Measurements from ENCODE around the gene TTC8.

The TTC8 gene

DNA sequence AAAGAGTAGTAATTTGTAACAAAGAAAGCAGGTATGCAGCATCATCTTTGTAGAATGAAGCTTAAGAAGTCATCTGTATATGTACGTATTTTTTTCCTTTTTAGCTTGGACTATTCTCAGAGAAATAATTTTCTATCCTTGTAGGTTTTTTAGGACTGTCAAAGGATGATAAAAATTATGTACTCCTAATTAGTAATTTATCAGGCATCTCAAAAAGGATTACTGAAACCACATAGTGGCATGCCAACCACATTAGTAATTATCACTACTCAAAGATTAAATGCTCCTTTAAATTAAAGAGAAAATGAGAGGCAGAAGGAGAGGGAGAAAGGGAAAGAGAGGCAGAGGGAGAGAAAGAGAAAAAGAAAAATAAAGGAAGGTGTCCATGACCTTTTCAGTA lies 17.3 kb downstream of the TTC8 start (continued):
- no peak for TF ChIP-seq ZNF19 (tag by site-specific recombination; IDR thresholded peaks at IDR 0.05; ENCODE audit: low read depth)
- TF ChIP-seq, protein P1, sequence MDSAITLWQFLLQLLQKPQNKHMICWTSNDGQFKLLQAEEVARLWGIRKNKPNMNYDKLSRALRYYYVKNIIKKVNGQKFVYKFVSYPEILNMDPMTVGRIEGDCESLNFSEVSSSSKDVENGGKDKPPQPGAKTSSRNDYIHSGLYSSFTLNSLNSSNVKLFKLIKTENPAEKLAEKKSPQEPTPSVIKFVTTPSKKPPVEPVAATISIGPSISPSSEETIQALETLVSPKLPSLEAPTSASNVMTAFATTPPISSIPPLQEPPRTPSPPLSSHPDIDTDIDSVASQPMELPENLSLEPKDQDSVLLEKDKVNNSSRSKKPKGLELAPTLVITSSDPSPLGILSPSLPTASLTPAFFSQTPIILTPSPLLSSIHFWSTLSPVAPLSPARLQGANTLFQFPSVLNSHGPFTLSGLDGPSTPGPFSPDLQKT (IDR thresholded peaks at IDR 0.05; ENCODE audit: borderline replicate concordance, low read depth, low read length): no peak
- no peak for TF ChIP-seq ZNF433 (tag by site-specific recombination; IDR thresholded peaks at IDR 0.05; ENCODE audit: low read depth)
- no peak for TF ChIP-seq PRDM1 (tag by site-specific recombination; IDR thresholded peaks at IDR 0.05)

DNA sequence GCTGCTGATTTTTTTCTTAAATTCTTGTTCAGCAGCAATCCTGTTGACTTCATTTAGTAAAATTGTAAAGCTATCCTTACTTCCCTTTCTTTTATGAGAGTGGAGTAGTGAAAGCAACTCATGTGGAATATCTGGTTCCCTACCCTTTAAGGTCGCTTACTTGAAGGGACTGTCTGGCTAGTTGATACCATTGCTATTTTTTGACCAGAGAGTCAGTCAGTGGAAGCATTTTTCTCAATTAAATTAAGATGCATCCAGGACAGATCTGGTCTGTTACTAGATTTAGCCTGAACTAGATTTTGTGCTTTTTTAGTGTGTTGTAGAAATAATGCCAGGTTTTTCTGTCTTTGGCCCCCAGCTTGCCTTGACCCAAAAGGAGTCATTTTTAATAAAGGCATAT lies 18.0 kb downstream of the TTC8 start:
- no peak for TF ChIP-seq ZNF48 (tag by site-specific recombination; IDR thresholded peaks at IDR 0.05)
- TF ChIP-seq HOXC10 (CRISPR knock-in tag; IDR thresholded peaks at IDR 0.05): no peak
- no peak for TF ChIP-seq ZNF76 (tag by site-specific recombination; IDR thresholded peaks at IDR 0.05; ENCODE audit: borderline replicate concordance, low read depth)
- TF ChIP-seq ZNF747 (tag by site-specific recombination; IDR thresholded peaks at IDR 0.05): no peak
- TF ChIP-seq ZNF707 (tag by site-specific recombination; IDR thresholded peaks at IDR 0.05): no peak
- TF ChIP-seq ZNF843 (tag by site-specific recombination; IDR thresholded peaks at IDR 0.05): no peak
- TF ChIP-seq, protein P2, sequence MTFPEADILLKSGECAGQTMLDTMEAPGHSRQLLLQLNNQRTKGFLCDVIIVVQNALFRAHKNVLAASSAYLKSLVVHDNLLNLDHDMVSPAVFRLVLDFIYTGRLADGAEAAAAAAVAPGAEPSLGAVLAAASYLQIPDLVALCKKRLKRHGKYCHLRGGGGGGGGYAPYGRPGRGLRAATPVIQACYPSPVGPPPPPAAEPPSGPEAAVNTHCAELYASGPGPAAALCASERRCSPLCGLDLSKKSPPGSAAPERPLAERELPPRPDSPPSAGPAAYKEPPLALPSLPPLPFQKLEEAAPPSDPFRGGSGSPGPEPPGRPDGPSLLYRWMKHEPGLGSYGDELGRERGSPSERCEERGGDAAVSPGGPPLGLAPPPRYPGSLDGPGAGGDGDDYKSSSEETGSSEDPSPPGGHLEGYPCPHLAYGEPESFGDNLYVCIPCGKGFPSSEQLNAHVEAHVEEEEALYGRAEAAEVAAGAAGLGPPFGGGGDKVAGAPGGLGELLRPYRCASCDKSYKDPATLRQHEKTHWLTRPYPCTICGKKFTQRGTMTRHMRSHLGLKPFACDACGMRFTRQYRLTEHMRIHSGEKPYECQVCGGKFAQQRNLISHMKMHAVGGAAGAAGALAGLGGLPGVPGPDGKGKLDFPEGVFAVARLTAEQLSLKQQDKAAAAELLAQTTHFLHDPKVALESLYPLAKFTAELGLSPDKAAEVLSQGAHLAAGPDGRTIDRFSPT (tag by site-specific recombination; IDR thresholded peaks at IDR 0.05): no peak
- no peak for TF ChIP-seq ZNF629 (tag by site-specific recombination; IDR thresholded peaks at IDR 0.05)
- TF ChIP-seq ZNF138 (tag by site-specific recombination; IDR thresholded peaks at IDR 0.05; ENCODE audit: borderline replicate concordance): no peak
- TF ChIP-seq, protein P3, sequence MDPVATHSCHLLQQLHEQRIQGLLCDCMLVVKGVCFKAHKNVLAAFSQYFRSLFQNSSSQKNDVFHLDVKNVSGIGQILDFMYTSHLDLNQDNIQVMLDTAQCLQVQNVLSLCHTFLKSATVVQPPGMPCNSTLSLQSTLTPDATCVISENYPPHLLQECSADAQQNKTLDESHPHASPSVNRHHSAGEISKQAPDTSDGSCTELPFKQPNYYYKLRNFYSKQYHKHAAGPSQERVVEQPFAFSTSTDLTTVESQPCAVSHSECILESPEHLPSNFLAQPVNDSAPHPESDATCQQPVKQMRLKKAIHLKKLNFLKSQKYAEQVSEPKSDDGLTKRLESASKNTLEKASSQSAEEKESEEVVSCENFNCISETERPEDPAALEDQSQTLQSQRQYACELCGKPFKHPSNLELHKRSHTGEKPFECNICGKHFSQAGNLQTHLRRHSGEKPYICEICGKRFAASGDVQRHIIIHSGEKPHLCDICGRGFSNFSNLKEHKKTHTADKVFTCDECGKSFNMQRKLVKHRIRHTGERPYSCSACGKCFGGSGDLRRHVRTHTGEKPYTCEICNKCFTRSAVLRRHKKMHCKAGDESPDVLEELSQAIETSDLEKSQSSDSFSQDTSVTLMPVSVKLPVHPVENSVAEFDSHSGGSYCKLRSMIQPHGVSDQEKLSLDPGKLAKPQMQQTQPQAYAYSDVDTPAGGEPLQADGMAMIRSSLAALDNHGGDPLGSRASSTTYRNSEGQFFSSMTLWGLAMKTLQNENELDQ (tag by site-specific recombination; IDR thresholded peaks at IDR 0.05; ENCODE audit: low read depth): no peak
- TF ChIP-seq, protein P4, sequence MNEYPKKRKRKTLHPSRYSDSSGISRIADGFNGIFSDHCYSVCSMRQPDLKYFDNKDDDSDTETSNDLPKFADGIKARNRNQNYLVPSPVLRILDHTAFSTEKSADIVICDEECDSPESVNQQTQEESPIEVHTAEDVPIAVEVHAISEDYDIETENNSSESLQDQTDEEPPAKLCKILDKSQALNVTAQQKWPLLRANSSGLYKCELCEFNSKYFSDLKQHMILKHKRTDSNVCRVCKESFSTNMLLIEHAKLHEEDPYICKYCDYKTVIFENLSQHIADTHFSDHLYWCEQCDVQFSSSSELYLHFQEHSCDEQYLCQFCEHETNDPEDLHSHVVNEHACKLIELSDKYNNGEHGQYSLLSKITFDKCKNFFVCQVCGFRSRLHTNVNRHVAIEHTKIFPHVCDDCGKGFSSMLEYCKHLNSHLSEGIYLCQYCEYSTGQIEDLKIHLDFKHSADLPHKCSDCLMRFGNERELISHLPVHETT (tag by site-specific recombination; IDR thresholded peaks at IDR 0.05): no peak
- TF ChIP-seq, protein P5, sequence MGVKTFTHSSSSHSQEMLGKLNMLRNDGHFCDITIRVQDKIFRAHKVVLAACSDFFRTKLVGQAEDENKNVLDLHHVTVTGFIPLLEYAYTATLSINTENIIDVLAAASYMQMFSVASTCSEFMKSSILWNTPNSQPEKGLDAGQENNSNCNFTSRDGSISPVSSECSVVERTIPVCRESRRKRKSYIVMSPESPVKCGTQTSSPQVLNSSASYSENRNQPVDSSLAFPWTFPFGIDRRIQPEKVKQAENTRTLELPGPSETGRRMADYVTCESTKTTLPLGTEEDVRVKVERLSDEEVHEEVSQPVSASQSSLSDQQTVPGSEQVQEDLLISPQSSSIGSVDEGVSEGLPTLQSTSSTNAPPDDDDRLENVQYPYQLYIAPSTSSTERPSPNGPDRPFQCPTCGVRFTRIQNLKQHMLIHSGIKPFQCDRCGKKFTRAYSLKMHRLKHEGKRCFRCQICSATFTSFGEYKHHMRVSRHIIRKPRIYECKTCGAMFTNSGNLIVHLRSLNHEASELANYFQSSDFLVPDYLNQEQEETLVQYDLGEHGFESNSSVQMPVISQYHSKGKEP (tag by site-specific recombination; IDR thresholded peaks at IDR 0.05): no peak
- TF ChIP-seq ZNF626 (tag by site-specific recombination; IDR thresholded peaks at IDR 0.05): no peak
- no peak for TF ChIP-seq ZSCAN23 (tag by site-specific recombination; IDR thresholded peaks at IDR 0.05)
- no peak for TF ChIP-seq ZNF2 (tag by site-specific recombination; IDR thresholded peaks at IDR 0.05)
- no peak for TF ChIP-seq ZNF114 (tag by site-specific recombination; IDR thresholded peaks at IDR 0.05)
- TF ChIP-seq ZNF354C (tag by site-specific recombination; IDR thresholded peaks at IDR 0.05; ENCODE audit: borderline replicate concordance, low read depth): no peak
- no peak for TF ChIP-seq ZNF169 (tag by site-specific recombination; IDR thresholded peaks at IDR 0.05)
- TF ChIP-seq ZNF175 (tag by site-specific recombination; IDR thresholded peaks at IDR 0.05): no peak
- TF ChIP-seq ZNF768 (tag by site-specific recombination; IDR thresholded peaks at IDR 0.05): no peak

More for the DNA sequence above, 18.0 kb downstream of the TTC8 start:
- Histone ChIP-seq H3K9me3 (ENCODE audit: control insufficient read depth, insufficient read depth, low read depth, low read length) (no peaks in the 10 kb centered on the region), H3K27ac (ENCODE audit: extremely low read depth, low read depth, low read length) (no peak overlapping the region), H3K4me3 (ENCODE audit: low read depth, low read length) (no peak overlapping the region), H3K4me1 (ENCODE audit: control insufficient read depth, insufficient read depth, low read length) (no peaks in the 10 kb centered on the region), H3K36me3 (ENCODE audit: control insufficient read depth in 2 of 2, insufficient read depth in 1 of 2, low read length in 2 of 2) (peaks cover 3 to 11% of the 10 kb centered on the region in 2 experiments)
- POLR2A ChIA-PET: interaction anchor here (0.9 kb wide), 1 partner anchor 18 kb away, joined by 4 read pairs; the partner anchor contains the start of gene TTC8
- CTCF ChIA-PET: no interaction called here

Measured in HEK293 (cell line).